Measurements from ENCODE around the gene IKZF1.

DNA sequence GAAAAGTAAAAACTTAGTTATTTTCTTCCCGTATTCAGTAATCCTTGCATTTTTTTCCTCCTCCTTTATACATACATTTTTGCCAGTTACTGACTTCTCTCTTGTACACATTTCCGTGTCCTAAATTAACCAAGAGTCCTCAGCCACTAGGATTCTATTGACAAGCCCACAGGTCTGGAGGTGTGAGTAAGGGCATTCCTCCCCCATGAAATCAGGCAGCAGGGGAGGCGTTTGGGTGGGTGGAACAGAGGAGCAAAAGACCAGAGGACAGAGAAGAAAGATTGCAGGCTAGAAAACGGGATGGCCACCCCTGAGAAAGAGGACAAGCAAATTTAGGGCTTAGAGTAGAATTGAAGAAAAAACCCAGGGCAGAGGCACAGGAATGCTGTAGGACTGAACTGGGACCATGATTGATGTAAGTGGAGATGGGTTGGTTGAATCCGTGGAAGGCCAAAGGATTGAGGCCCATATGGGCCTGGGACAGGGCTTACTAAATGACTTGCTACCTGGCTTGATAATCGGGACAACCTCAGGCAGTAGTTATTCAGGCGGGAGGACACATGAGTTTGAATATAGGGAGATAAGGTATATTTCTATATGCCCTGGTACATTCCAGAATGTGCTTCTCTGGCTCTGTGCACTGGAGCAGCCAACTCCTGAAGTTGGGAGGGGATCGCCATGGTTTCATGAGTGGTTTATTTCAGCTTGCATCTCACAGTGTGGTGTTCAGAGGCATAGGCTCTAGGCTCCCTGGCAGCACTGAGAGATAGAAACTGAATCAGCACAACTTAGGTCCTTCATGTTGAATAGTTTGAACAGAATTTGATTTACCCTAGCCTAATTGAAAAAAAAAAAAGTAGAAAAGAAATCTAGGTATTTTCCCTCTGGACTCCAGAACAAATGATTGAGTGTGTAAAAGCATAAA is 28.0 kb downstream of the IKZF1 start:
- TF ChIP-seq, protein P1, sequence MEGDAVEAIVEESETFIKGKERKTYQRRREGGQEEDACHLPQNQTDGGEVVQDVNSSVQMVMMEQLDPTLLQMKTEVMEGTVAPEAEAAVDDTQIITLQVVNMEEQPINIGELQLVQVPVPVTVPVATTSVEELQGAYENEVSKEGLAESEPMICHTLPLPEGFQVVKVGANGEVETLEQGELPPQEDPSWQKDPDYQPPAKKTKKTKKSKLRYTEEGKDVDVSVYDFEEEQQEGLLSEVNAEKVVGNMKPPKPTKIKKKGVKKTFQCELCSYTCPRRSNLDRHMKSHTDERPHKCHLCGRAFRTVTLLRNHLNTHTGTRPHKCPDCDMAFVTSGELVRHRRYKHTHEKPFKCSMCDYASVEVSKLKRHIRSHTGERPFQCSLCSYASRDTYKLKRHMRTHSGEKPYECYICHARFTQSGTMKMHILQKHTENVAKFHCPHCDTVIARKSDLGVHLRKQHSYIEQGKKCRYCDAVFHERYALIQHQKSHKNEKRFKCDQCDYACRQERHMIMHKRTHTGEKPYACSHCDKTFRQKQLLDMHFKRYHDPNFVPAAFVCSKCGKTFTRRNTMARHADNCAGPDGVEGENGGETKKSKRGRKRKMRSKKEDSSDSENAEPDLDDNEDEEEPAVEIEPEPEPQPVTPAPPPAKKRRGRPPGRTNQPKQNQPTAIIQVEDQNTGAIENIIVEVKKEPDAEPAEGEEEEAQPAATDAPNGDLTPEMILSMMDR (IDR thresholded peaks at IDR 0.05): no peak
- no peak for TF ChIP-seq SMC3 (IDR thresholded peaks at IDR 0.05)
- no peak for TF ChIP-seq KDM1A (IDR thresholded peaks at IDR 0.05; ENCODE audit: low read depth)
- no peak for TF ChIP-seq RFX5 (IDR thresholded peaks at IDR 0.05)
- TF ChIP-seq POLR2A (IDR thresholded peaks at IDR 0.05; ENCODE audit: low read length): no peak
- TF ChIP-seq, protein P2, sequence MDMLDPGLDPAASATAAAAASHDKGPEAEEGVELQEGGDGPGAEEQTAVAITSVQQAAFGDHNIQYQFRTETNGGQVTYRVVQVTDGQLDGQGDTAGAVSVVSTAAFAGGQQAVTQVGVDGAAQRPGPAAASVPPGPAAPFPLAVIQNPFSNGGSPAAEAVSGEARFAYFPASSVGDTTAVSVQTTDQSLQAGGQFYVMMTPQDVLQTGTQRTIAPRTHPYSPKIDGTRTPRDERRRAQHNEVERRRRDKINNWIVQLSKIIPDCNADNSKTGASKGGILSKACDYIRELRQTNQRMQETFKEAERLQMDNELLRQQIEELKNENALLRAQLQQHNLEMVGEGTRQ (IDR thresholded peaks at IDR 0.05): no peak
- no peak for TF ChIP-seq GATA3 (IDR thresholded peaks at IDR 0.05; ENCODE audit: borderline replicate concordance)
- no peak for TF ChIP-seq JUNB (IDR thresholded peaks at IDR 0.05)
